Smooth muscle cell (in vitro differentiated cells): ENCODE measurements around the gene DBF4. TPM values are rescaled to one million over a fixed set of nuclear protein-coding genes. Genes with fewer than 3 reads are reported as not detected.
"Not testable (repeated sequence)": the region's sequence is repeated elsewhere in the genome, so short reads cannot be mapped to it uniquely, and the experiment has no call there.

ENCODE experiments used
- DNase-seq: peaks from one replicate; lab custom pipeline; 2025; ENCODE audit not compliant: unreplicated experiment; lab: John Stamatoyannopoulos, UW
- H2AFZ ChIP-seq: fragments of 200-600 bp; sonication (generic); 2 replicates; pipeline ENCODE4 v1.6.0; 2016; ENCODE audit warnings: antibody characterized with exemption, low read depth, mild to moderate bottlenecking
- H3F3A ChIP-seq: fragments of 200-600 bp; sonication (generic); 2 replicates; pipeline ENCODE4 v1.6.0; 2017; ENCODE audit warnings: antibody characterized with exemption, low read depth
- H3K27ac ChIP-seq: fragments of 200-600 bp; sonication (generic); 2 replicates; pipeline ENCODE4 v1.5.1; 2016; ENCODE audit warnings: low read depth, mild to moderate bottlenecking
- H3K27me3 ChIP-seq: fragments of 200-600 bp; sonication (generic); 2 replicates; pipeline ENCODE4 v1.6.1; 2016; ENCODE audit warnings: low read depth, mild to moderate bottlenecking
- H3K36me3 ChIP-seq: fragments of 200-600 bp; sonication (generic); 2 replicates; pipeline ENCODE4 v1.5.1; 2016; ENCODE audit warnings: low read depth
- H3K4me1 ChIP-seq: fragments of 200-600 bp; sonication (generic); 2 replicates; pipeline ENCODE4 v1.5.1; 2016; ENCODE audit warnings: low read depth
- H3K4me2 ChIP-seq: fragments of 200-600 bp; sonication (generic); 2 replicates; pipeline ENCODE4 v1.6.0; 2016; ENCODE audit warnings: mild to moderate bottlenecking
- H3K4me3 ChIP-seq: fragments of 200-600 bp; sonication (generic); 2 replicates; pipeline ENCODE4 v1.5.1; 2016; ENCODE audit warnings: mild to moderate bottlenecking
- H3K79me2 ChIP-seq: fragments of 200-600 bp; sonication (generic); 2 replicates; pipeline ENCODE4 v1.6.0; 2016; ENCODE audit warnings: low read depth, mild to moderate bottlenecking
- H3K9ac ChIP-seq: fragments of 200-600 bp; sonication (generic); 2 replicates; pipeline ENCODE4 v1.6.0; 2016; ENCODE audit warnings: low read depth
- H3K9me3 ChIP-seq: fragments of 200-600 bp; sonication (generic); replicated peaks from 2 replicates; pipeline ENCODE4 v1.5.1; 2016; ENCODE audit warnings: low read depth
- H4K20me1 ChIP-seq: fragments of 200-600 bp; sonication (generic); 2 replicates; pipeline ENCODE4 v1.6.0; 2016; ENCODE audit warnings: low read depth
- WGBS: methylation state at CpG from one replicate; pipeline ENCODE4 v1.1.7; 2016; ENCODE audit warnings: low lambda C conversion rate; 5-methylcytosine and 5-hydroxymethylcytosine counted together
- polyA plus RNA-seq: library from polyadenylated mRNA; unstranded; fragments of >200 nt; fragmentation: Nextera tagmentation; extraction: Ambion mirVana; gene quantifications from 2 replicates; pipeline ENCODE4 v1.2.1, GENCODE V29; 2016
- total RNA-seq: library from RNA; depleted of rRNA; stranded (reverse); fragments of >200 nt; gene quantifications from 2 replicates; pipeline ENCODE4 v1.2.3, GENCODE V29; 2014
- TF ChIP-seq, protein P1 (sequence below): fragments of 200-600 bp; sonication (generic); IDR thresholded peaks from 2 replicates; pipeline ENCODE4 v1.5.1; 2017; ENCODE audit warnings: borderline replicate concordance, mild to moderate bottlenecking, antibody characterized with exemption; ENCODE audit not compliant: insufficient read depth, poor library complexity, severe bottlenecking

The DBF4 gene
- total and polyA plus RNA-seq, 2 experiments from 2014 or later: 10.7 to 11.0 TPM

- no peak overlapping the region for H3K4me2 ChIP-seq
- no peak overlapping the region for H3K4me3 ChIP-seq
- no peaks in the 10 kb centered on the region for H3K79me2 ChIP-seq
- TF ChIP-seq, protein P1, sequence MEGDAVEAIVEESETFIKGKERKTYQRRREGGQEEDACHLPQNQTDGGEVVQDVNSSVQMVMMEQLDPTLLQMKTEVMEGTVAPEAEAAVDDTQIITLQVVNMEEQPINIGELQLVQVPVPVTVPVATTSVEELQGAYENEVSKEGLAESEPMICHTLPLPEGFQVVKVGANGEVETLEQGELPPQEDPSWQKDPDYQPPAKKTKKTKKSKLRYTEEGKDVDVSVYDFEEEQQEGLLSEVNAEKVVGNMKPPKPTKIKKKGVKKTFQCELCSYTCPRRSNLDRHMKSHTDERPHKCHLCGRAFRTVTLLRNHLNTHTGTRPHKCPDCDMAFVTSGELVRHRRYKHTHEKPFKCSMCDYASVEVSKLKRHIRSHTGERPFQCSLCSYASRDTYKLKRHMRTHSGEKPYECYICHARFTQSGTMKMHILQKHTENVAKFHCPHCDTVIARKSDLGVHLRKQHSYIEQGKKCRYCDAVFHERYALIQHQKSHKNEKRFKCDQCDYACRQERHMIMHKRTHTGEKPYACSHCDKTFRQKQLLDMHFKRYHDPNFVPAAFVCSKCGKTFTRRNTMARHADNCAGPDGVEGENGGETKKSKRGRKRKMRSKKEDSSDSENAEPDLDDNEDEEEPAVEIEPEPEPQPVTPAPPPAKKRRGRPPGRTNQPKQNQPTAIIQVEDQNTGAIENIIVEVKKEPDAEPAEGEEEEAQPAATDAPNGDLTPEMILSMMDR: no peak
- no peaks in the 10 kb centered on the region for H3F3A ChIP-seq
- no peak for DNase-seq
- H2AFZ ChIP-seq: no peak overlapping the region
- no peaks in the 10 kb centered on the region for H4K20me1 ChIP-seq
- H3K4me1 ChIP-seq: no peaks in the 10 kb centered on the region
- WGBS: 91% methylated on average over 3 of the region's 3 CpGs
- H3K9ac ChIP-seq: no peak overlapping the region
- H3K27me3 ChIP-seq: no peaks in the 10 kb centered on the region
- no peak overlapping the region for H3K27ac ChIP-seq
- H3K9me3 ChIP-seq: no peaks in the 10 kb centered on the region
- H3K36me3 ChIP-seq: peaks cover 3% of the 10 kb centered on the region
These were observed 17.7 kb upstream of the DBF4 start for GRCh38 chr7:87858417-87859100.

DNA sequence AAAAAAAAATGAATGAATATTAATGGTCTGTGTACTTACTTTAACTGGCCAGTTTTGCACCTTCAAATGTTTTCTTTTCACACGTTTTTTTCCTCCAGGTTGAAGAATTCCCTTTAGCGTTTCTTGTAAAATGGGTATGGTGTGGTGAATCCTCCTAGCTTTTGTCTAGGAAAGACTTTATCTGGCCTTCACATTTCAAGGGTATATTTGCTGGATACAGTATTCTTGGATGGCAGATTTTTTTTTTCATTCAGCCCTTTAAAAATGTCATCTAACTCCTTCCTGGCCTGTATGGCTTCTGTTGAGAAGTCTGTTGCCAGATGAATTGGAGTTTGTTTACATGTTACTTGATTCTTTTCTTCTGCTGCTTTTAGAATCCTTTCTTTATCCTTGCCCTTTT is 10.2 kb upstream of the DBF4 start:
- peaks cover 6% of the 10 kb centered on the region for H3K36me3 ChIP-seq
- WGBS: 93% methylated on average over 2 of the region's 2 CpGs
- no peak overlapping the region for H3K27ac ChIP-seq
- peaks cover 2% of the 10 kb centered on the region for H3K79me2 ChIP-seq
- H2AFZ ChIP-seq: no peak overlapping the region
- DNase-seq: no peak
- no peaks in the 10 kb centered on the region for H3K4me1 ChIP-seq
- no peaks in the 10 kb centered on the region for H3K27me3 ChIP-seq
- H4K20me1 ChIP-seq: no peaks in the 10 kb centered on the region
- H3K9ac ChIP-seq: no peak overlapping the region
- H3F3A ChIP-seq: no peaks in the 10 kb centered on the region
- TF ChIP-seq, protein P1: no peak
- no peak overlapping the region for H3K4me3 ChIP-seq
- H3K4me2 ChIP-seq: no peak overlapping the region
- peaks cover 11% of the 10 kb centered on the region for H3K9me3 ChIP-seq

- 93% methylated on average over 6 of the region's 6 CpGs for WGBS
- H3K4me1 ChIP-seq, H3K36me3 ChIP-seq, H3K27me3 ChIP-seq, H3K27ac ChIP-seq, H3K9ac ChIP-seq, H4K20me1 ChIP-seq, H3K4me3 ChIP-seq, H3K4me2 ChIP-seq, H3F3A ChIP-seq, H3K79me2 ChIP-seq, H2AFZ ChIP-seq, DNase-seq: not testable (repeated sequence)
- H3K9me3 ChIP-seq: peaks cover 11% of the 10 kb centered on the region
These were observed 9.8 kb upstream of the DBF4 start for GRCh38 chr7:87866533-87866932.

GRCh38 chr7:87870471-87870870 is 5.8 kb upstream of the DBF4 start:
- Histone ChIP-seq H3K27me3 (no peaks in the 10 kb centered on the region), H4K20me1 (no peaks in the 10 kb centered on the region), H3K4me1 (no peaks in the 10 kb centered on the region), H3K4me2 (no peak overlapping the region), H2AFZ (no peak overlapping the region), H3K27ac (no peak overlapping the region), H3K4me3 (no peak overlapping the region), H3K9ac (no peak overlapping the region), H3F3A (no peaks in the 10 kb centered on the region), H3K9me3 (peaks cover 11% of the 10 kb centered on the region), H3K79me2 (peaks cover 10% of the 10 kb centered on the region), H3K36me3 (peaks cover 6% of the 10 kb centered on the region)
- no peak for DNase-seq
- TF ChIP-seq, protein P1: no peak
- 98% methylated on average over 4 of the region's 4 CpGs for WGBS
